ENCODE measurements around the gene SLC24A3.
"Not testable (repeated sequence)": the region's sequence is repeated elsewhere in the genome, so short reads cannot be mapped to it uniquely, and the experiment has no call there.

Gene SLC24A3

DNA sequence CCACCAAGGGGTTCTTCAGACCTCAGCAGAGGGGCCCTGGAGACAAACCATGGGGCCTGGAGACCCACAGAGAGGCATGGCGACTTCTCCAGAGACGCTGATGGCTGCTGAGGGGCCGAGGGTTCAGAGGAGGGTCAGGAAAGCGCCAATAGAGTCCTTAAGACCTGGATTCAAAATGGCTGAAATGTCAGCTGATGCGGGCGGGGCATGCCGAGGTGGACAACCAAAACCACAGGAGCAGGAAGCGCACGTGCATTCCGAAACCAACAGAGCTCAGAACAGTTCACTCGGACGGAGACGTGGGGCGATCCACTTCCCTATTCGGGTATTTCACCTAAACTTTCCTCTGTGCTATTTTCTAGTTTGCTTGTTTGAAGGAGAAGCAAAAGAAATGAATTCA, 445.7 kb downstream of the SLC24A3 start:
- in situ Hi-C loops (cut with MboI; ENCODE audit: low sequenced_read_pairs), result no loop called here

DNA sequence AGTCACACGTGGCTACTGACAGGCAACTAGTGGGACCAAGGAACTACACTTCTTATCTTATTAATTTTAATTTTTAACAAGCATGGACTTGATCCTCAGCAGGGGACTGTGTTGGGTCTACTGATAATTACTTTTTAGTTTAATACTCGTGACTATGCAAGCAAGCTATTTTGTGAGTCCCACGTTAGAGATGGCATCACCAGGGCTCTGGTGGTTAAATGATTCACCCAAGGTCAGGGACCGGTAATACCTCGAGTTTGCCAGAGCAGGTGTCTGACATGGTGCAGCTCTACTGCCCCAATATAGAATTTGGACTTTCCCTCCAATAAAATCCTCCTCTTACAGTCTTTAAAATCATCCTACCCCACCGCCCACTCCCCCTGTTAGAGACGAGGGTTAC, 447.0 kb downstream of the SLC24A3 start:
- in situ Hi-C loops (cut with MboI; ENCODE audit: low sequenced_read_pairs), result no loop called here

- in situ Hi-C loops (cut with MboI; ENCODE audit: low sequenced_read_pairs), result no loop called here
These were observed 448.5 kb downstream of the SLC24A3 start for GRCh38 chr20:19660808-19661378.

GRCh38 chr20:19661717-19662636, 449.5 kb downstream of the SLC24A3 start:
- in situ Hi-C loops (cut with MboI; ENCODE audit: low sequenced_read_pairs), result no loop called here

DNA sequence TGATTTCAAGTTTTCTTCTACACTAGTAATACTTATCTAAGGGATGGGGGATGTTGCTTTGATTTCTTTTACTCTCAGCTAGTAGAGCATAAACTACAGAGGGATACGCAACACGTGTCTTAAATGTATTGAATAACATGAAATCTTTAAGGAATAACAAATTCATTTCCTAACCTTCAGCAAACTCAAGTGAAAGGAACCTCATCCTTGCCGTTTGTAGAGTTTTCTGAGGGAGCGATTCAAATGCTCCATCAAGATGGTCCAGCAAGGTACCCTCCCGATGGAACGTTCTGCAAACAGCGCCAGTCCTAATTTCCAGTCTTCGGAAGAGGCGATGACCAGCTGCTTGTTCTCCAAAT, 450.2 kb downstream of the SLC24A3 start:
- in situ Hi-C loops (cut with MboI; ENCODE audit: low sequenced_read_pairs), result no loop called here

GRCh38 chr20:19668418-19668817, 456.0 kb downstream of the SLC24A3 start:
- in situ Hi-C loops (cut with MboI; ENCODE audit: low sequenced_read_pairs), result no loop called here

- in situ Hi-C loops (cut with MboI; ENCODE audit: low sequenced_read_pairs), result no loop called here
These were observed 458.4 kb downstream of the SLC24A3 start for GRCh38 chr20:19670829-19671228.

DNA sequence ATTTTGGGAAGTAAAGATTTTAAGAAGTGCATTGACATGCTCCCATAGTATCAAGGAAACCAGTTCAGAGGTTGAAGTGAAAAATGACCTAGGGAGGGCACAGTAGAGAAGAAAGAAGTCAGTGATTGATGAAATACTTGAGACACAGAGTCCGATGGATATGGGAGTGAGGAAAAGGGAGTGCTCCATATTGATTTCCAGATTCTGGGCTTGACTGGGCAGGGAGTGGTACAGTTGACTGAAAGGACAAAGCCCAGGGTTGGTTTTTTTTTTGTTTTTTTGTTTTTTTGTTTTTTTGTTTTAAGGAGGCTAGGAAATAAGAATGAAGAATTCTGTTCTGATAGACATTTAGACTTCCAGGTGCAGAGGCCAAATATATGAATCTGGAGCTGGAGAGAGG, 458.9 kb downstream of the SLC24A3 start:
- in situ Hi-C loops (cut with MboI; ENCODE audit: low sequenced_read_pairs), result no loop called here

- in situ Hi-C loops (cut with MboI; ENCODE audit: low sequenced_read_pairs), result no loop called here
These were observed 460.1 kb downstream of the SLC24A3 start for GRCh38 chr20:19672498-19672897.

DNA sequence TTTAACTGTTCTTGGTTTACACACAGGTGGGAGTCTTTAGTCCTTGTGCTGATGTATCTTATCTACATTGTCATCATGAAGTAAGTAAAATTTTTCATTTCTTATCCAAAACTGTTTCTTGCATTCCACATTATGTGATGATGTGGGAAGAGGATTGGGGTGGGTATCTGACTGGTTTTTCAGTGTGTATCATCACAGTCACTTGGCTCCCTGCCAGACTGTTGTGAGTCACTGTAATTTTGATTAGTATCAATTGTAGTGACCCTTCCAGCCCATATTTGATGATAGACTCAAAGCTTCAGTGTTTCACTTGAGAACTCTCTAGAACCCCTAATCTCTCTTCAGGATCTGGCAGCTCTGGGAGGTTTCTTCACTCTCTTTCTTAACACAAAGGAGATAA, 461.1 kb downstream of the SLC24A3 start:
- in situ Hi-C loops (cut with MboI; ENCODE audit: low sequenced_read_pairs), result no loop called here

DNA sequence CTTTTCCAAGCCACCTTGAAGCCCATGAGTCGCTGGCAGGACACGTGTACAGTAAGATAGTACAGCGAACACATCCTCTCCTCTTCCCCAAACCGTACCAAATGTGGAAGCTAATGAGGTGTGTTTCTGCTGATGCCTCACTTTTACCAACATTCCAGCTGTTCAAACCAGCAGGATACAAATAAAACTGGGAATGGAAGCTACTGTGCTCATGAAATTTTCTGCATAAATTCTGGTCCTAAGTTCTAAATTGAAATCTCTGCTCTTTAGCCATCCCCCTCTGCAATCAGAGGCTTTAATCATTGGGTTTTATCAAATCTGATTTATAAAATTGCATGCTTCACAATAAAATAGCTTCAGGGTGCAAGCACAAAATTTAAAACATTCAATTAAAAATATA, 463.8 kb downstream of the SLC24A3 start:
- in situ Hi-C loops (cut with MboI; ENCODE audit: low sequenced_read_pairs), result no loop called here

GRCh38 chr20:19677336-19677735, 464.9 kb downstream of the SLC24A3 start:
- in situ Hi-C loops (cut with MboI; ENCODE audit: low sequenced_read_pairs), result no loop called here

GRCh38 chr20:19678591-19678990, 466.1 kb downstream of the SLC24A3 start:
- in situ Hi-C loops (cut with MboI; ENCODE audit: low sequenced_read_pairs), result not testable (repeated sequence)

- in situ Hi-C loops (cut with MboI; ENCODE audit: low sequenced_read_pairs), result no loop called here
These were observed 467.6 kb downstream of the SLC24A3 start for GRCh38 chr20:19679900-19680495.

- in situ Hi-C loops (cut with MboI; ENCODE audit: low sequenced_read_pairs), result no loop called here
These were observed 469.8 kb downstream of the SLC24A3 start for GRCh38 chr20:19682249-19682648.

DNA sequence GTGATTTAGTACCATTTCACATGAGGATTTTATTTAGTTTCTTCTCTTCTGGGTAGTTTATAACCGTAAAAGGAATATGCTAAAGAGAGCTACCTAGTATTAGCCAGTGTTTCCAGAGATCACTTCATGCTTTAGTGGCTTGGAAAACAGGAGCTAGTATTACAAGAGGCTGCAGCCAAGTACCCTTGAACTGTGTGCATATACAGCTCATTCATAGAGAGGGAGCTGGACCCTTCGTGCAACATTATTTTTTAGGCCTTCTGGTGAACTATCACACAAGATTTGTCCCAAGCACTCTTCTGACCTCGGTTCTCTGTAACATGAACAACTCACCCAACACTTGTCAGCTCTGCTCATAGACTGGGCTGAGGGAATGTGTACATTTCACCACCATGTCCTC, 470.7 kb downstream of the SLC24A3 start:
- in situ Hi-C loops (cut with MboI; ENCODE audit: low sequenced_read_pairs), result no loop called here

DNA sequence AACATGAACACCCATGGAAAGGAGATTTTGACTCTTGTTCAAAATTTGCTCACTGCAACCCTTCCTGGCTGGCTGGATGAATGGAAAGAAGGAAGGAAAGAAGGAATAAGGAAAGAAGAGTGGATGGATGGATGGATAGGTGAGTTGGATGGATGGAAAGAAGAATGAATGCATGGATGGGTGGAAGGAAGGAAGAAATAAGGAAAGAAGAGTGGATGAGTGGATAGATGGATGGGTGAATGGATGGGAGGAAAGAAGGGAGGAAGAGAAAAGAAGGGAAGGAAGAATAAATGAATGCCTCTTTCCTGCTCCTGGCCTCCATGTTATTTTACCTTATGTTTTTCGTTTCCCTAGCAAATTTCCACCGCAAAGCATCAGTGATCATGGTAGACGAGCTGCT, 471.4 kb downstream of the SLC24A3 start:
- in situ Hi-C loops (cut with MboI; ENCODE audit: low sequenced_read_pairs), result no loop called here

DNA sequence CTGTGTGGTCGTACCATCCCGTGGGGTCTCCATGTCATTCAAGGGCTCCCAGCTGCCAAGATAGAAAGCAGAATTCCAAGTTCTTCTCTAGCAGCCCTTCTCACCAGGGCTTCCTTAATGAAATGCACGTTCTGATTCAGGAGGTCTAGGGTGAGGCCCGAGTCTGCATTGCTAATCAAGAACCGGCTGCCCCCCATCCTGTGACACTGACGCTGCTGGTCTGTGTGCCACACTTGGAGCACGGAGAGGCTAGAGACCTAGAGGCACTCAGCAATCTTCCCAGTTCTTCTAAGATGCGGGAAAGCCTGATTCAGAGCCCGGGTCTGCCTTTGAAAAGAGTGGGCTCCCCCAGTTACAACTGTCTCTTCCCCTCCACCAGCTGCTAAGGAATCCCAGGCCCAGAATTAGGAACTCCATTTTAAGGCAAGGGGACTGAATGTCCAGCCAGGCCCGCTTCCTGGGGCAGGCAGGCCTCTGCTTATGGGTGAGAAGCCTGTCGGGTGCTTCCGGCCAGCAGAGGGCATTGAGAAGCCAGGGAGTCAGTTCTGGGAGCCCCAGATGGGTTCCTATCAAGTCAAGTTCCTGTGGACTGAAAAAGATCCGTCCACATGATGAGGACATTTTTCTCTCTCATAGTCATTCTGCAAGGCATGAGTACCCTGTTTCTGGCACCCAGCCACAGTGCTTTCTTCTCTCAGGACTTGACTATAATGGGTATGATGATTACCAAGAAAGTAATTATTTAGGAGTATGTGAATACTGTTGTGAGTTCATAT, 475.8 kb downstream of the SLC24A3 start:
- in situ Hi-C loops (cut with MboI; ENCODE audit: low sequenced_read_pairs), result no loop called here

DNA sequence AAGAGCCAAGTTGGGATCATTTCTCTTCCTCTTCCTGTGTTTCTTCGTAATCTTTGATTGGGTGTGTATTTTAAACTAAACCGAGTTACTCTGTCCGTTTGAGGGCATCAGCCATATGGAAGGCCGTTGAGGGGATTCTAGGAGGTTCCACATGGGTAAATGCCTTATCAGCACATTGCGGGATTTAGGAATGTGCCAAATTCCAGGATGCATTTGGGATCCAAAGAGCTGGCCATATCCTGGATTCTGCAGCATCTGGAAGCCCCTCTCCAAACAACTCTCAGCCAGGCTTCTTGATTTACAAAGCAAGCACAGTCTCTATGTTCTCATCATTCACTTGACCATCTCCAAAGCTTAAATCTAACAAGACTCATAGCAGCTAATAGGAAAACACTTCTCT, 478.0 kb downstream of the SLC24A3 start:
- in situ Hi-C loops (cut with MboI; ENCODE audit: low sequenced_read_pairs), result no loop called here

- in situ Hi-C loops (cut with MboI; ENCODE audit: low sequenced_read_pairs), result no loop called here
These were observed 478.7 kb downstream of the SLC24A3 start for GRCh38 chr20:19691125-19691524.

- in situ Hi-C loops (cut with MboI; ENCODE audit: low sequenced_read_pairs), result no loop called here
These were observed 479.7 kb downstream of the SLC24A3 start for GRCh38 chr20:19692100-19692499.
